Fibroblast of the aortic adventitia (primary cell): ENCODE measurements around the gene SNRNP27. TPM values are rescaled to one million over a fixed set of nuclear protein-coding genes. Genes with fewer than 3 reads are reported as not detected.

Experiments
- DNase-seq: peaks from one replicate; pipeline ENCODE4 v3.0.0-alpha.2; 2010; ENCODE audit warnings: low read depth
- H3K4me3 ChIP-seq: 2 replicates; pipeline ENCODE4 v1.5.1; 2011; ENCODE audit warnings: low read depth, mild to moderate bottlenecking, control low read depth, low read length, moderate library complexity
- CTCF ChIP-seq: IDR thresholded peaks from 2 replicates; pipeline ENCODE4 v1.5.1; 2011; ENCODE audit warnings: mild to moderate bottlenecking, low read length, control low read depth, inconsistent platforms; ENCODE audit not compliant: insufficient read depth
- total RNA-seq: library from RNA; depleted of rRNA; stranded (reverse); fragments of >200 nt; gene quantifications from 2 replicates; pipeline ENCODE4 v1.2.3, GENCODE V29; 2012; ENCODE audit warnings: low replicate concordance

The SNRNP27 gene
- total RNA-seq, 1 donor, result 49.4 TPM

DNA sequence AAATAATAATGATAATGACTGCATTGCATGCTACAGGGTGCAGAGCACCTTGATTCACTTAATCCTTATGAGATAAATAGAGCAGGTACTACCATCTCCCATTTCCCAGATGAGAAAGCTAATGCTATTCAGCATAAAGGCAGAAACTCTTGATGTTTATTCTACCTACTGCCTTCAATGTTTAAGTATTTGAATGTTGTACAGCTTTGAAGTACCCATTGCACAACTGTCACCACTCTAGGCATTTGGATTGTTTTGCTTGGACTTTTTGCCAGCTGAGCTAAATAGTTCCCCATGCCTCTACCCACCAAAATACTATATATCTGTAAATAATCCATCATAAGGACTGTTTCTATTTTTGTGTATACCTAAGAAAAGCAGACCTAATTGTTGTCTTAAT is 13.5 kb downstream of the SNRNP27 start:
- no peak for TF ChIP-seq CTCF
- no peak for DNase-seq
- no peak overlapping the region for H3K4me3 ChIP-seq

GRCh38 chr2:69911985-69912563 is 18.3 kb downstream of the SNRNP27 start:
- DNase-seq, result peak; percentile 74
- no peak overlapping the region for H3K4me3 ChIP-seq
- TF ChIP-seq CTCF, result peak; percentile 47

DNA sequence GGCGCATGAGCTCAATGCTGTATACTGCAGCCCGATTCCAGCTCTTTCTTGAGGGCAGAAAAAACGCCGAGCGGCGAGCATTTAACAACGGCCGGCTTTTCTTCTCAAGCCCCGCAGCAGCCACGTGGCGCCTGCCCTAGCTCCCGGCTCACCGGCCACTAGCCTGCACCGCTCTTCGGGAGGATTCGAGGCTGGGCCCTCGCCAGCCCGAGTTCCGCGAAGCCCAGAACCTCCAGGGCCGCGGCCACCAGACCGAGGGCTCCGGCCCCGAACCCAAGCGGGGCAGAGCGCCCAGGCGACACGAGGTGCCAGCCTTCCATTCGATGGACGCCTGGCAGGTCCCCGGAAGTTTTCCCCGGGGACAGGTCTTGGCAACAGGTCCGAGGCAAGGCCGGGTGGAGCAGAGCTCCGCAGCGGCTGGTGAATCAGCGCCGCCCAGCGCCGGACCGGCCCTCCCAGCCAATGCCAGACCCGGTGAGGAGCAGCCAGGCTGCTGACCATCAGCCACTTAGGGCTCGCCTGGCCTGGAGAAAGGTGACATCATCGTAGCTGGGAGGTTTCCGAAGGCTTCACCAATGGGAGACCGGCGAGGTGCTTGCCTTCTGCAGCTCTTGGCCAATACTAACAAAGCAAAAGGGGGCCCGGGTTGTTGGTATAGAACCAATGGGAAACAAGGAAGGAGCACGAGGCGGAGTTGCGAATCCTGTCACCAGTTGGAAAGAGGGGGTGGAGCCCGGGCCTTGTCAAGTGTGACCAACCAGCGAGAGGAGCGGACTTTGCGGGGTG is 20.6 kb downstream of the SNRNP27 start:
- H3K4me3 ChIP-seq, result peak overlapping the region; percentile 74
- peak; percentile 8 for TF ChIP-seq CTCF

DNA sequence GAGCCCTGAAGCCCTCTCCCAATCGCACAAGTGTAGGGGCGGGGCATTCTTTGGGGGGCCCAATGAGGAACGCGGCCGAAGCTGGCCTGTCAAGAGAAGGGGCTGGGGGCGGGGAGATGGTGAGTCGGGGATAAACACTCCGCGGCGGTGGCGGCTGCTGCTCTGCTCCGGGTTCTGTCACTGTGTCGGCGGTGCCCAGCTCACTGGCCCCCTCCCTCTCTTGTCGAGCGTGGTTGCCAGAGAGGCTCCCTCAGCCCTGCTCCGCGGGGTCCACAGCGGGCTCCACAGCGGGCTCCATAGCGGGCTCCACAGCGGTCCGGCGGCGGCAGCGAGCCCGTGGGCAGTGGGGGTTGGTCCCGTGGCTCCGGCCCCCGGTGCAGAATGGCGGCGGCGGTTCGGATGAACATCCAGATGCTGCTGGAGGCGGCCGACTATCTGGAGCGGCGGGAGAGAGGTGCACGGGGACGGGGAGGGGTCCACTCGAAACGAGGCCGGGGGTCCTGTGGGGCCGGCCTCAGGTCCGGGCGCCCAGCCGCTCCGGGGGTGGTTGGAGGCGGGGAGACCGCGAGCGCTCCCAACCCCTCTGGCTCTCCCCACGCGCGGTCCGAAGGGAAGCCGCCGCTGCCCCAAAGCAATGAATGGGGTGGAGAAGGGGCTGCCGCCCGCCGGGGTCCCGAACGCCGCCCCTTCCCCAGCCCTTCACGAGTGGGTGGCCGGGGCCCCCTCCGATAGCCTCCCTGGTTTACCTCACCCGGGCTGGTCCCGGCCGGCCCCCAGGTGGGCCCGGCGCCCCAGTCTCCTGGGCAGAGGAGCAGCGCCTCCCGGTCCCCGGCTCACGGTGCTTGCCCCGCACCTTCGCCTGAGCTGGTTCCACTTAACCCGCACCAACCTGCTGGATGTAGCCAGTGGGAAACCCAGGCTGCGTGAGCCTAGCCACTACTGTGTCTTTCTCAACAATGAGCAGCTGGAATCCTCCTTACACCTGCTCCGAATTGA is 21.5 kb downstream of the SNRNP27 start, which contains the start of gene MXD1:
TSS of gene MXD1 (plus strand) at position 160 of the 996 bp plus-strand sequence. CDS start at position 382, 222 bp downstream.
- peak within 1 kb of the TSS; percentile 88 for H3K4me3 ChIP-seq
- no peak for DNase-seq
- no peak for TF ChIP-seq CTCF

More for the DNA sequence above, 20.6 kb downstream of the SNRNP27 start:
- DNase-seq, result peak; percentile 100

DNA sequence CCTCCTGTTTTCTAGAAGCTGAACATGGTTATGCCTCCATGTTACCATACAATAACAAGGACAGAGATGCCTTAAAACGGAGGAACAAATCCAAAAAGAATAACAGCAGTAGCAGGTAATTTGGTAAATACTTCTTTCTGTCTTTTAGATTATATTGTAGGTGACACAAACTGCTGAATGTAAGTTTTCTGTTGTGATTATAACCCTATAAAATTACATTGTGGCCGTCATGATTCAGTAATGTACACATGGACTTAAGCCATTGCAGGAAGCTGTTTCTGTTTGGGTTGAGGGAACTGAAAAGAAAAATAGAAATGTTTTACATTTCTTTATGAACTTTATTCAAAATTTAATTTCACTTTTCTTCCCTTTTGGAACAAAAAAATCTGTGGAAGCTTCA is 22.4 kb downstream of the SNRNP27 start:
- peak overlapping the region; percentile 88 for H3K4me3 ChIP-seq
- TF ChIP-seq CTCF, result no peak
- DNase-seq, result no peak

- TF ChIP-seq CTCF, result no peak
- H3K4me3 ChIP-seq, result no peak overlapping the region
Measured at GRCh38 chr2:69917852-69918251, 24.1 kb downstream of the SNRNP27 start.

More at GRCh38 chr2:69917852-69918251, 24.1 kb downstream of the SNRNP27 start:
- peak; percentile 94 for DNase-seq
